Trophoblast cell (in vitro differentiated cells and primary cell): Measurements from ENCODE around the gene FRRS1.

Experiments used
- DNase-seq, 2 donors: peaks; one replicate each; pipeline ENCODE4 v3.0.0-alpha.2; 2016
- H2AFZ ChIP-seq: 2 replicates; pipeline ENCODE4 v1.6.1; 2013; ENCODE audit warnings: low read length, moderate library complexity, mild to moderate bottlenecking; ENCODE audit not compliant: insufficient read depth, poor library complexity
- H2AK5ac ChIP-seq: 2 replicates; pipeline ENCODE4 v1.6.1; 2013; ENCODE audit warnings: mild to moderate bottlenecking, low read length
- H2BK120ac ChIP-seq: 2 replicates; pipeline ENCODE4 v1.6.1; 2013; ENCODE audit warnings: low read length, mild to moderate bottlenecking, moderate library complexity; ENCODE audit not compliant: insufficient read depth, poor library complexity
- H2BK12ac ChIP-seq: 2 replicates; pipeline ENCODE4 v1.6.1; 2013; ENCODE audit warnings: mild to moderate bottlenecking, low read length, moderate library complexity
- H2BK5ac ChIP-seq: 2 replicates; pipeline ENCODE4 v1.6.1; 2013; ENCODE audit warnings: low read length, low read depth, moderate library complexity, mild to moderate bottlenecking; ENCODE audit not compliant: poor library complexity
- H3K14ac ChIP-seq: 2 replicates; pipeline ENCODE4 v1.6.1; 2013; ENCODE audit warnings: mild to moderate bottlenecking, low read length
- H3K18ac ChIP-seq: 2 replicates; pipeline ENCODE4 v1.6.1; 2013; ENCODE audit warnings: mild to moderate bottlenecking, low read length
- H3K23ac ChIP-seq: 2 replicates; pipeline ENCODE4 v1.6.1; 2013; ENCODE audit warnings: low read length
- H3K27ac ChIP-seq: 2 replicates; pipeline ENCODE4 v1.5.1; 2013; ENCODE audit warnings: low read depth, mild to moderate bottlenecking, inconsistent platforms, low read length, moderate library complexity
- H3K27me3 ChIP-seq: 2 replicates; pipeline ENCODE4 v1.6.1; 2013; ENCODE audit warnings: inconsistent platforms, mild to moderate bottlenecking, low read length, moderate library complexity; ENCODE audit not compliant: insufficient read depth
- H3K36me3 ChIP-seq, 2 experiments: 1 replicate in 1 of 2; 2 replicates in 1 of 2; pipeline ENCODE4 v1.6.1; 2013; ENCODE audit warnings: low read length in 2 of 2, mild to moderate bottlenecking in 2 of 2, moderate library complexity in 1 of 2; ENCODE audit not compliant: insufficient read depth in 2 of 2, control insufficient read depth in 1 of 2
- H3K4ac ChIP-seq: 2 replicates; pipeline ENCODE4 v1.6.1; 2013; ENCODE audit warnings: low read depth, mild to moderate bottlenecking, low read length, moderate library complexity
- H3K4me1 ChIP-seq, 2 experiments: 1 replicate in 1 of 2; 2 replicates in 1 of 2; pipeline ENCODE4 v1.6.1; 2013; ENCODE audit warnings: low read length in 2 of 2, mild to moderate bottlenecking in 2 of 2, moderate library complexity in 1 of 2; ENCODE audit not compliant: insufficient read depth in 2 of 2, control insufficient read depth in 1 of 2
- H3K4me2 ChIP-seq: 2 replicates; pipeline ENCODE4 v1.6.1; 2013; ENCODE audit warnings: inconsistent platforms, mild to moderate bottlenecking, low read length, moderate library complexity
- H3K4me3 ChIP-seq: 2 replicates; pipeline ENCODE4 v1.5.1; 2013; ENCODE audit warnings: mild to moderate bottlenecking, low read depth, low read length, inconsistent platforms
- H3K79me1 ChIP-seq: one replicate; pipeline ENCODE4 v1.6.1; 2013; ENCODE audit warnings: low read length
- H3K79me2 ChIP-seq: 2 replicates; pipeline ENCODE4 v1.6.1; 2013; ENCODE audit warnings: low read length, mild to moderate bottlenecking; ENCODE audit not compliant: control insufficient read depth, insufficient read depth, poor library complexity
- H3K9ac ChIP-seq: 2 replicates; pipeline ENCODE4 v1.6.1; 2013; ENCODE audit warnings: mild to moderate bottlenecking, low read length
- H3K9me3 ChIP-seq: 2 replicates; pipeline ENCODE4 v1.6.1; 2013; ENCODE audit warnings: low read depth, mild to moderate bottlenecking, control low read depth, inconsistent platforms, low read length; ENCODE audit not compliant: insufficient read depth
- H4K12ac ChIP-seq: 2 replicates; pipeline ENCODE4 v1.6.1; 2013; ENCODE audit warnings: low read depth, mild to moderate bottlenecking, low read length, moderate library complexity
- H4K8ac ChIP-seq: 2 replicates; pipeline ENCODE4 v1.6.1; 2013; ENCODE audit warnings: low read depth, mild to moderate bottlenecking, low read length, moderate library complexity
- H4K91ac ChIP-seq: one replicate; pipeline ENCODE4 v1.6.1; 2013; ENCODE audit warnings: low read depth, mild to moderate bottlenecking, low read length, moderate library complexity
- WGBS: extraction: QIAGEN DNeasy Blood & Tissue Kit; methylation state at CpG from one replicate; pipeline ENCODE4 v1.1.7; 2013; ENCODE audit warnings: missing lambda C conversion rate; ENCODE audit not compliant: insufficient read length, insufficient coverage; ENCODE audit errors: extremely low coverage; 5-methylcytosine and 5-hydroxymethylcytosine counted together

The FRRS1 gene

GRCh38 chr1:99663501-99663900 is 102.9 kb downstream of the FRRS1 start:
- H4K91ac ChIP-seq = no peak overlapping the region
- H3K18ac ChIP-seq = no peak overlapping the region
- no peak overlapping the region for H3K4me2 ChIP-seq
- no peak overlapping the region for H3K23ac ChIP-seq
- H2AFZ ChIP-seq = no peak overlapping the region
- H3K4me3 ChIP-seq = no peak overlapping the region
- H3K4me1 ChIP-seq = no peaks in the 10 kb centered on the region
- no peaks in the 10 kb centered on the region for H3K36me3 ChIP-seq
- DNase-seq = no peak
- no peak overlapping the region for H3K9ac ChIP-seq
- no peak overlapping the region for H2AK5ac ChIP-seq
- no peak overlapping the region for H2BK12ac ChIP-seq
- no peak overlapping the region for H2BK120ac ChIP-seq
- no peaks in the 10 kb centered on the region for H3K79me1 ChIP-seq
- H3K9me3 ChIP-seq = no peaks in the 10 kb centered on the region
- H2BK5ac ChIP-seq = no peak overlapping the region
- H4K12ac ChIP-seq = no peak overlapping the region
- no peak overlapping the region for H4K8ac ChIP-seq
- no peak overlapping the region for H3K27ac ChIP-seq
- WGBS = no CpG with 5 or more reads among the region's 2 CpGs
- H3K27me3 ChIP-seq = no peaks in the 10 kb centered on the region
- no peak overlapping the region for H3K14ac ChIP-seq
- no peak overlapping the region for H3K4ac ChIP-seq
- no peaks in the 10 kb centered on the region for H3K79me2 ChIP-seq

GRCh38 chr1:99662539-99663080 is 103.8 kb downstream of the FRRS1 start:
- H3K79me1 ChIP-seq = no peaks in the 10 kb centered on the region
- H3K36me3 ChIP-seq = no peaks in the 10 kb centered on the region
- H2AK5ac ChIP-seq = no peak overlapping the region
- no peak for DNase-seq
- no peaks in the 10 kb centered on the region for H3K9me3 ChIP-seq
- no peak overlapping the region for H3K4ac ChIP-seq
- no peaks in the 10 kb centered on the region for H3K4me1 ChIP-seq
- H4K91ac ChIP-seq = no peak overlapping the region
- H3K79me2 ChIP-seq = no peaks in the 10 kb centered on the region
- no peak overlapping the region for H3K23ac ChIP-seq
- no peak overlapping the region for H2BK5ac ChIP-seq
- no peak overlapping the region for H4K8ac ChIP-seq
- no peak overlapping the region for H4K12ac ChIP-seq
- H3K27ac ChIP-seq = no peak overlapping the region
- no peak overlapping the region for H2AFZ ChIP-seq
- H3K18ac ChIP-seq = no peak overlapping the region
- WGBS = no CpG with 5 or more reads among the region's 3 CpGs
- H3K14ac ChIP-seq = no peak overlapping the region
- H3K4me2 ChIP-seq = no peak overlapping the region
- no peaks in the 10 kb centered on the region for H3K27me3 ChIP-seq
- no peak overlapping the region for H2BK120ac ChIP-seq
- H3K4me3 ChIP-seq = no peak overlapping the region
- H3K9ac ChIP-seq = no peak overlapping the region
- no peak overlapping the region for H2BK12ac ChIP-seq

- Histone ChIP-seq H4K12ac (no peak overlapping the region), H3K27me3 (no peaks in the 10 kb centered on the region), H2BK120ac (no peak overlapping the region), H3K27ac (no peak overlapping the region), H3K79me1 (no peaks in the 10 kb centered on the region), H3K14ac (no peak overlapping the region), H4K8ac (no peak overlapping the region), H3K23ac (no peak overlapping the region), H2AFZ (no peak overlapping the region), H4K91ac (no peak overlapping the region), H2AK5ac (no peak overlapping the region), H3K4ac (no peak overlapping the region), H3K36me3 (no peaks in the 10 kb centered on the region), H2BK12ac (no peak overlapping the region), H3K79me2 (no peaks in the 10 kb centered on the region), H3K9ac (no peak overlapping the region), H2BK5ac (no peak overlapping the region), H3K4me3 (no peak overlapping the region), H3K9me3 (no peaks in the 10 kb centered on the region), H3K4me2 (no peak overlapping the region), H3K4me1 (no peaks in the 10 kb centered on the region), H3K18ac (no peak overlapping the region)
- no peak for DNase-seq
- WGBS = 100% methylated on average over 1 of the region's 3 CpGs
Measured at GRCh38 chr1:99661780-99662179, 104.7 kb downstream of the FRRS1 start.

GRCh38 chr1:99660496-99660895 is 105.9 kb downstream of the FRRS1 start:
- no peak overlapping the region for H3K4ac ChIP-seq
- no peaks in the 10 kb centered on the region for H3K4me1 ChIP-seq
- H3K27ac ChIP-seq = no peak overlapping the region
- H4K8ac ChIP-seq = no peak overlapping the region
- H3K18ac ChIP-seq = no peak overlapping the region
- no peak overlapping the region for H4K91ac ChIP-seq
- H2BK12ac ChIP-seq = no peak overlapping the region
- H3K23ac ChIP-seq = no peak overlapping the region
- no peaks in the 10 kb centered on the region for H3K27me3 ChIP-seq
- H2BK5ac ChIP-seq = no peak overlapping the region
- no peak for DNase-seq
- H2BK120ac ChIP-seq = no peak overlapping the region
- H3K4me2 ChIP-seq = no peak overlapping the region
- H3K14ac ChIP-seq = no peak overlapping the region
- no peak overlapping the region for H3K4me3 ChIP-seq
- no peak overlapping the region for H3K9ac ChIP-seq
- no peak overlapping the region for H2AFZ ChIP-seq
- H3K36me3 ChIP-seq = no peaks in the 10 kb centered on the region
- H4K12ac ChIP-seq = no peak overlapping the region
- WGBS = no CpG with 5 or more reads among the region's 2 CpGs
- H3K79me1 ChIP-seq = no peaks in the 10 kb centered on the region
- H3K79me2 ChIP-seq = no peaks in the 10 kb centered on the region
- H3K9me3 ChIP-seq = no peaks in the 10 kb centered on the region
- H2AK5ac ChIP-seq = no peak overlapping the region
